Measurements from ENCODE around the gene FLT1.

Gene FLT1

GRCh38 chr13:28301839-28302238 lies 193.1 kb downstream of the FLT1 start:
- no peak for DNase-seq

DNA sequence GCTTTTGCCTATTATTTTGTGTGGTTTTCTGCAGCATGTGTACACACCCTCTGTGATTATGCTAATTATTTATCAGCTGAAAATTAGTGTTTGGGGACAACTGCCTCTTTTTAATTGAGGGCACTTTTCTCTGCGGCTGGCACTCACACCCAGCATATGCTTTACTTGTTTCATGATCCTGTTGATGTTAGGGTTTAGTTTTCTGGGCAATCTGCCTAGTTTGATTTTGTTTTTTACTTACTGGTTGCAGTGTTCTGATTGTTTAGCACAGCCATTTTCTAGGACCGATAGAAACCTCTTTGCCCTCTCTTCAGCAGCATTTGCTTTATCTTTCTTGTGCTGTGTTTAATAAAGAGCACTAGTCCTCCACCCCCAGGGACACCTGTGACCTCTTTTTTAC lies 195.0 kb downstream of the FLT1 start:
- DNase-seq: no peak

GRCh38 chr13:28297341-28297740 lies 197.6 kb downstream of the FLT1 start:
- DNase-seq: no peak

DNA sequence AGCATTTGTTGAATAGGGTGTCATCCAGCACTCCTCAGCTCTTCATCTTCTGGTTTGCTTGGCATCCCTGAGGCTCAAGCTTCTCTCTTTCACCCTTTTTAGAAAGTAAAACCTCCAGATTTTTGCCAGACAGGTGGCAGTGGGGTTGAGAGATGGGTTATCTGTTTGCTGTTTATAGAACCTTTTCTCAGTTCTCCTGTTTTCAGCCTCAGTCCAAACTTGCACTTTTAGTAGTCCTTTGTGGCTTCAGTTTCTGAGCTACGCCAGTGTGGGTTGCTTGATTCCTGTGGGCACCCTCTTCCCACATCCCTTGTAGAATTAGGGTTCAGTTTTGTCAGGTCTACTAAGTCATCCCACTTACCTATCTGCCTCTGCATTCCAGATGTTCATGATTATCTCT lies 208.7 kb downstream of the FLT1 start:
- DNase-seq: no peak

GRCh38 chr13:28283600-28283999 lies 211.3 kb downstream of the FLT1 start:
- no peak for DNase-seq

- no peak for DNase-seq
Measured at GRCh38 chr13:28282451-28282850, 212.5 kb downstream of the FLT1 start.

DNA sequence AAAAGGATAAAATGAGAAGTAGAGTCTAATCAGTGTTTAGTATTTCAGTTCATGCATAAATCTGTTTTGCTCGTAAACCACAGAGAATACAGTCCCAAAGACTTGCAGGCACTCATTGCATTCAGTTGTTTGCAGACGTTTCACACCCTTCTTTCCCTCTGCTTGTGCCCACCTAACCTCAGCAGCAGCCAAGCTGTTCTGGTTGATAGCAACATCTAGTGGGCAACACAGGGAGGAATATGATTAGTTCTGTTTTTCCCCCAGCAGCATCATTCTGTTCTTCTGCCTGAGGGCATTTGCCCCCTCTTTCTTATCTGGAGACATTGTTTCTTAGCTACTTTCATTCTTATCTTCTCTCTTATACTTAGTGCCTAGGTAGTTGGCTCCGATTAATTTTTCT lies 221.0 kb downstream of the FLT1 start:
- DNase-seq: no peak

GRCh38 chr13:28271056-28271840 lies 223.7 kb downstream of the FLT1 start:
- DNase-seq: no peak

- DNase-seq: no peak
Measured at GRCh38 chr13:28268800-28269223, 226.1 kb downstream of the FLT1 start.

DNA sequence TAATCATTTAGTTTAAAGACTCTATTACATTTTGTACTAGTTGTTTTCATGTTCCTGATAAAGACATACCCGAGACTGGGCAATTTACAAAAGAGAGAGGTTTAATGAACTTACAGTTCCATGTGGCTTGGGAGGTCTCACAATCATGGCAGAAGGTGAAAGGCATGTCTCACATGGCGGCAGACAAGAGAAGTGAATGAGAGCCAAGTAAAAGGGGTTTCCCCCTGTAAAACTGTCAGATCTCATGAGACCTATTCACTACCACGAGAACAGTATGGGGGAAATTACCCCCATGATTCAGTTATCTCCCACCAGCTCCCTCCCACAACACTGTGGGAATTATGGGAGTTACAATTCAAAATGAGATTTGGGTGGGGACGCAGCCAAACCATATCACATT lies 227.4 kb downstream of the FLT1 start:
- no peak for DNase-seq

DNA sequence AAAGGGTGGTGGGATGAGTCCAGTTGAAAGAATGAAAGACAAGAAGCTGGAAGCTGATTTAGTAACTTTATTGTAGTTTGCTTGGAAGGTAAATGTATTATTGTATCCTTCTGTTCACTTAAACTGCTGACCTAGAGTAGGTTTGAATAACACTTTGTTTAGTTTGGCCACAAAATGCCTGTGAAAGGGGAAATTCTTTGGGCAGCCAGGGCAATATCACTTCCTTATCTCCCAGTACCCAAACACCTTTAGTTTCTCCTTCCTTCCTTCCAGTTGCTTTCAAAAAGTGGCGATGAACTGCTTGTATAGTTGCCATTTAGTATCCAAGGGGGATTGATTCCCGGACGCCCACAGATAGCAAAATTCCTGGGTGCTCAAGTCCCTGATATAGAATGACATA lies 236.5 kb downstream of the FLT1 start:
- no peak for DNase-seq

DNA sequence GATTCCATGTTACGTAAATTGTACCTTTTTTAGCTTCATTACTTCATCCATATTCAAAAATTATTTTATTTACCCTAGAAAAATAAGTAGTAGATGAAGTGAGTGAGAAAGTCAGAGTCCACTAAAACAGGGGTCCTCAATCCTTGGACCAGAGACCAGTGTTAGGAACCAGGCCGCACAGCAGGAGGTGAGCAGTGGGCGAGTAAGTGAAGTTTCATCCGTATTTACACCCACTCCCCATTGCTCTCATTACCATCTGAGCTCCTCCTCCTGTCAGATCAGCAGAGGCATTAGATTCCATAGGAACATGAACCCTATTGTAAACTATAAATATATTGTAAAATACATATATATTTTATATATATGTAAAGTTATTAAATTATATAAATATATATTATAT lies 237.6 kb downstream of the FLT1 start:
- no peak for DNase-seq

DNA sequence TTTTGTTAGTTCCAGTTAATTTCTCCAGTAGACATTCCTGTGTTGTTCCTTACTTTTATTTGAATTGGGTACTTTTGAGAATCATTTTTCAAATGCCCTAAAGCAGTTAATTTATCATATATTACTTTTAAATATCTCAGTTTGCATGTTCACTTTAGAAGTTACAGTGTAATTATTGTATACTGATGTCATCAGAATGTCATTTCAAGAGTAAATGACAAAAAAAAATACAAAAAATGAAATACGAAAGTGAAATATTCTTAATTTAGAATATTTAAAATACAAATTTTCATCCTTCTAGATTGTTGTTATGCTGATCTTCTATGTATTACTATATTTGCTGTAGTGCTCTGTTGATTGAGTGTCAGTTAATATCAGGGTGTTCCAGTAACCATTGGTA lies 242.4 kb downstream of the FLT1 start:
- DNase-seq: no peak

GRCh38 chr13:28251466-28251865 lies 243.5 kb downstream of the FLT1 start:
- DNase-seq: no peak

DNA sequence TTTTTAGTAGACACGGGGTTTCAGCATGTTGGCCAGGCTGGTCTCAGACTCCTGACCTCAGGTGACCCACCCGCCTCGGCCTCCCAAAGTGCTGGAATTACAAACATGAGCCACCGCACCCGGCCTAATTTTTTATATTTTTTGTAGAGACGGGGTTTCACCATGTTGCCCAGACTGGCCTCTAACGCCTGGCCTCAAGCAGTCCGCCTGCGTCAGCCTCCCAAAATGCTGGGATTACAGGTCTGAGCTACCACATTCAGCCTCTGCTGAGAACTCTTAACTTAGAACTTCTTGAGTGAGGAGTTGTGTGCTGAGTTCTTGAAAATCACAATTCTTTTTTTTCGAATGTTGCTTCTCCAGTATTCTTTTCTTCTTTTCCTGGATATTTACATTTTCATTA lies 244.4 kb downstream of the FLT1 start:
- no peak for DNase-seq

All from NCI-H510A (cell line).